Testis (tissue), 2 donors: Measurements from ENCODE around the gene TMEM236.

Source experiments
- POLR2A ChIP-seq: fragments of 450-650 bp; IDR thresholded peaks from one replicate; pipeline ENCODE4 v1.6.1; 2017; ENCODE audit warnings: antibody characterized with exemption, mild to moderate bottlenecking, moderate library complexity
- TF ChIP-seq, protein P1 (sequence below), 3 experiments: fragments of 450-650 bp in 2 of 3; fragments of 200-600 bp in 1 of 3; sonication (generic) in 1 of 3; IDR thresholded peaks; one replicate each; pipeline ENCODE4 v1.5.1; 2016 to 2019; ENCODE audit warnings: antibody characterized with exemption in 3 of 3, mild to moderate bottlenecking in 2 of 3, moderate library complexity in 1 of 3

DNA sequence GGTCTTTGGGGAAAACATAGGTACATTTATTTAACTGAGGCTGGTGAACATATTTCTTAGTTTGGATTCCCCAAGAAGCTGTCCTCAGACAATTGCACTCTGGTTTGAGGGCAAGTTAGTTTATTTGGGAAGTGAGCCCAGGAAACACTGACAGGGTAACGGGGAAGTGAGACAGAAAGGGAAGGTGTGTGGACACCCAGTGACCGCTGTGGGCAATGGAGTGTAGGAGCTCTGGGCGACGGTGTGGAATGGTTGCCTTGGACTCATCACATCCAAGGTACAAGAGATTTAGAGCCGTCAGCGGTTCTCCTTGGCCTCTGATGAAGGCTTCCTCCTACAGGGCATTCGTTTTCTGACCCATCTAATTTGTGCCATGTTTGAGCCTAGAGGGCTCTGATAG is 64.2 kb downstream of the TMEM236 start:
- TF ChIP-seq, protein P1, sequence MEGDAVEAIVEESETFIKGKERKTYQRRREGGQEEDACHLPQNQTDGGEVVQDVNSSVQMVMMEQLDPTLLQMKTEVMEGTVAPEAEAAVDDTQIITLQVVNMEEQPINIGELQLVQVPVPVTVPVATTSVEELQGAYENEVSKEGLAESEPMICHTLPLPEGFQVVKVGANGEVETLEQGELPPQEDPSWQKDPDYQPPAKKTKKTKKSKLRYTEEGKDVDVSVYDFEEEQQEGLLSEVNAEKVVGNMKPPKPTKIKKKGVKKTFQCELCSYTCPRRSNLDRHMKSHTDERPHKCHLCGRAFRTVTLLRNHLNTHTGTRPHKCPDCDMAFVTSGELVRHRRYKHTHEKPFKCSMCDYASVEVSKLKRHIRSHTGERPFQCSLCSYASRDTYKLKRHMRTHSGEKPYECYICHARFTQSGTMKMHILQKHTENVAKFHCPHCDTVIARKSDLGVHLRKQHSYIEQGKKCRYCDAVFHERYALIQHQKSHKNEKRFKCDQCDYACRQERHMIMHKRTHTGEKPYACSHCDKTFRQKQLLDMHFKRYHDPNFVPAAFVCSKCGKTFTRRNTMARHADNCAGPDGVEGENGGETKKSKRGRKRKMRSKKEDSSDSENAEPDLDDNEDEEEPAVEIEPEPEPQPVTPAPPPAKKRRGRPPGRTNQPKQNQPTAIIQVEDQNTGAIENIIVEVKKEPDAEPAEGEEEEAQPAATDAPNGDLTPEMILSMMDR (IDR thresholded peaks at IDR 0.05): no peak
- no peak for TF ChIP-seq POLR2A
